Measurements from ENCODE around the gene AGAP1.

GRCh38 chr2:235877275-235877802, 383.5 kb downstream of the AGAP1 start:
- TF ChIP-seq POLR2AphosphoS5 (IDR thresholded peaks at IDR 0.05; ENCODE audit: low read depth, low read length) (no peak), POLR2A (IDR thresholded peaks at IDR 0.05; ENCODE audit: low read depth, low read length) (no peak), TAF1 (IDR thresholded peaks at IDR 0.05; ENCODE audit: low read depth, low read length) (no peak), SPI1 (IDR thresholded peaks at IDR 0.05; ENCODE audit: low read depth, low read length) (no peak), POU2F2 (IDR thresholded peaks at IDR 0.05; ENCODE audit: low read depth, low read length) (no peak), PAX5 (IDR thresholded peaks at IDR 0.05; ENCODE audit: insufficient read depth, low read length, severe bottlenecking) (no peak)
